Osteocyte (in vitro differentiated cells): Measurements from ENCODE around the gene ACOX1. TPM values are rescaled to one million over a fixed set of nuclear protein-coding genes. Genes with fewer than 3 reads are reported as not detected.

Experiments used
- DNase-seq: peaks from one replicate; pipeline ENCODE4 v3.0.0; 2021; ENCODE audit warnings: mixed read lengths; ENCODE audit not compliant: unreplicated experiment; ENCODE audit errors: extremely low spot score
- H3K27ac Mint-ChIP-seq: one replicate; pipeline ENCODE4 v1.8.0; 2021; ENCODE audit warnings: mild to moderate bottlenecking, mixed read lengths; ENCODE audit not compliant: unreplicated experiment
- H3K27me3 Mint-ChIP-seq: one replicate; pipeline ENCODE4 v1.8.0; 2021; ENCODE audit warnings: mixed read lengths; ENCODE audit not compliant: unreplicated experiment
- H3K36me3 Mint-ChIP-seq: one replicate; pipeline ENCODE4 v1.8.0; 2021; ENCODE audit warnings: mixed read lengths; ENCODE audit not compliant: unreplicated experiment
- H3K4me1 Mint-ChIP-seq: one replicate; pipeline ENCODE4 v1.8.0; 2021; ENCODE audit warnings: mixed read lengths; ENCODE audit not compliant: unreplicated experiment
- H3K4me3 Mint-ChIP-seq: one replicate; pipeline ENCODE4 v1.8.0; 2021; ENCODE audit warnings: mild to moderate bottlenecking, moderate library complexity, mixed read lengths; ENCODE audit not compliant: unreplicated experiment
- H3K9me3 Mint-ChIP-seq: one replicate; pipeline ENCODE4 v1.8.0; 2021; ENCODE audit warnings: mixed read lengths; ENCODE audit not compliant: unreplicated experiment
- total RNA-seq: library from RNA; stranded (reverse); gene quantifications from 2 replicates; pipeline ENCODE4 v1.2.1, GENCODE V29; 2021
- TF ChIP-seq, protein P1 (sequence below): fragments of 200-600 bp; sonication (generic); IDR thresholded peaks from 2 replicates; pipeline ENCODE4 v1.5.0; 2021; ENCODE audit warnings: antibody characterized with exemption, mild to moderate bottlenecking, moderate library complexity

ACOX1 gene
- total RNA-seq, 1 donor from 2014 or later: 48.0 TPM

GRCh38 chr17:75892556-75893224 is 86.3 kb downstream of the ACOX1 start:
- Mint-ChIP-seq H3K4me1 (peaks cover 24% of the 10 kb centered on the region), H3K9me3 (no peaks in the 10 kb centered on the region), H3K36me3 (peaks cover 5% of the 10 kb centered on the region), H3K4me3 (no peak overlapping the region), H3K27me3 (no peaks in the 10 kb centered on the region), H3K27ac (no peak overlapping the region)
- DNase-seq: no peak
- TF ChIP-seq, protein P1, sequence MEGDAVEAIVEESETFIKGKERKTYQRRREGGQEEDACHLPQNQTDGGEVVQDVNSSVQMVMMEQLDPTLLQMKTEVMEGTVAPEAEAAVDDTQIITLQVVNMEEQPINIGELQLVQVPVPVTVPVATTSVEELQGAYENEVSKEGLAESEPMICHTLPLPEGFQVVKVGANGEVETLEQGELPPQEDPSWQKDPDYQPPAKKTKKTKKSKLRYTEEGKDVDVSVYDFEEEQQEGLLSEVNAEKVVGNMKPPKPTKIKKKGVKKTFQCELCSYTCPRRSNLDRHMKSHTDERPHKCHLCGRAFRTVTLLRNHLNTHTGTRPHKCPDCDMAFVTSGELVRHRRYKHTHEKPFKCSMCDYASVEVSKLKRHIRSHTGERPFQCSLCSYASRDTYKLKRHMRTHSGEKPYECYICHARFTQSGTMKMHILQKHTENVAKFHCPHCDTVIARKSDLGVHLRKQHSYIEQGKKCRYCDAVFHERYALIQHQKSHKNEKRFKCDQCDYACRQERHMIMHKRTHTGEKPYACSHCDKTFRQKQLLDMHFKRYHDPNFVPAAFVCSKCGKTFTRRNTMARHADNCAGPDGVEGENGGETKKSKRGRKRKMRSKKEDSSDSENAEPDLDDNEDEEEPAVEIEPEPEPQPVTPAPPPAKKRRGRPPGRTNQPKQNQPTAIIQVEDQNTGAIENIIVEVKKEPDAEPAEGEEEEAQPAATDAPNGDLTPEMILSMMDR: no peak

- Mint-ChIP-seq H3K27me3 (no peaks in the 10 kb centered on the region), H3K4me3 (no peak overlapping the region), H3K36me3 (peaks cover 5% of the 10 kb centered on the region), H3K9me3 (no peaks in the 10 kb centered on the region), H3K4me1 (peaks cover 21% of the 10 kb centered on the region), H3K27ac (no peak overlapping the region)
- TF ChIP-seq, protein P1: no peak
- no peak for DNase-seq
Measured at GRCh38 chr17:75891605-75892555, 87.1 kb downstream of the ACOX1 start.

Other genes starting within 250 kb of the ACOX1 start
- gene GALK1, start 214.0 kb downstream of the ACOX1 start, total RNA-seq: 30.3 and 31.2 TPM in 2 replicates
- 35.1 and 38.2 TPM in 2 replicates for gene UNK, start 194.4 kb downstream of the ACOX1 start, total RNA-seq
- 3.3 and 3.6 TPM in 2 replicates for gene UNC13D, start 134.8 kb downstream of the ACOX1 start, total RNA-seq
- 83.1 and 88.2 TPM in 2 replicates for gene WBP2, start 123.8 kb downstream of the ACOX1 start, total RNA-seq
- gene TRIM47, start 100.6 kb downstream of the ACOX1 start, total RNA-seq: 33.3 and 40.2 TPM in 2 replicates
- 26.3 and 26.9 TPM in 2 replicates for gene TRIM65, start 82.2 kb downstream of the ACOX1 start, total RNA-seq
- gene MRPL38, start 74.3 kb downstream of the ACOX1 start, total RNA-seq: 71.1 and 73.6 TPM in 2 replicates
- gene FBF1, start 38.1 kb downstream of the ACOX1 start, total RNA-seq: 14.5 and 14.8 TPM in 2 replicates
- 23.7 and 25.2 TPM in 2 replicates for gene TEN1, start 74 bp upstream of the ACOX1 start, total RNA-seq
- gene CDK3, start 21.7 kb upstream of the ACOX1 start, total RNA-seq: 8.3 and 9.6 TPM in 2 replicates
- gene EVPL, start 48.1 kb upstream of the ACOX1 start, total RNA-seq: not detected in 2 replicates
- 73.7 and 74.7 TPM in 2 replicates for gene SRP68, start 93.4 kb upstream of the ACOX1 start, total RNA-seq
- gene GALR2, start 95.6 kb upstream of the ACOX1 start, total RNA-seq: not detected in 2 replicates
- not detected in 2 replicates for gene ZACN, start 100.0 kb upstream of the ACOX1 start, total RNA-seq
- 158 and 164 TPM in 2 replicates for gene EXOC7, start 124.6 kb upstream of the ACOX1 start, total RNA-seq
- gene FOXJ1, start 162.1 kb upstream of the ACOX1 start, total RNA-seq: 0.13 TPM in 2 replicates